ENCODE data around the gene CLASRP. TPM values are rescaled to one million over a fixed set of nuclear protein-coding genes. Genes with fewer than 3 reads are reported as not detected.

Gene CLASRP
- total and polyA plus RNA-seq, 4 donors: 11.6 to 97.3 (median 47.8) TPM

DNA sequence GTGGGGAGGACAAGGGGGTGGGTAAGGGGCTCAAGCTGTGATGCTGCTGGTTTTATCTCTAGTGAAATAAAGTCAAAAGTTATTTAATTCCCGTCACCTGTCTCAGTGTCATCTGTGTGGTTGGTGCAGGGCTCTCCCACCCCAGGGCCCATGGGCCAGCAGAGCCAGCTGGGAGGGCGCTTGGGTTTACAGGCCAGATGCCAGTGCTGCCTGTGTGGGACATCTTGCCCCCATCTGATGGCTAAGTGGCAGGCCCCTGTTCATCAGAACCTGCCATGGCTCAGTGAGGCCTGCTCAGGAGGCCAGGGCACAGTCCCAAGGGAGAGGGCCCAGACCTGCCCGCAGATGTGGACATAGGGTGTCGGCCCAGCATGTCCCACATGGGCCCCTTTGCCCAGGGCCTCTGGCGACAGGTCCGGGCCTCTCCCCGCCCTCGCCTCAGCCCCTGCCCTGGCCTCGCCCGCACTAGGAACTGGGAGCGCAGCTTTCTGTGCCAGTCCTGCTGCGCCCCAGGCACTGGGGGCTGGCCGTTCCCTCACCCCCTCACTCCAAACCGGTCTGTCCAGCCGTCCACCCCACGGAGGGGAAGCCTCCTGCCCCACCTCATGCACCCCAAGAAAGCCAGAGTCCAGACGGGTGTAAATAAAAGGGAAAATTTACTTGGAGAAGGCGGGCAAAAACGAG lies 32.2 kb downstream of the CLASRP start:
- 95% methylated on average over 14 of the region's 19 CpGs for WGBS (ENCODE audit: insufficient coverage)
- no peak overlapping the region for H3K4me3 ChIP-seq (ENCODE audit: low read depth, low read length)
- H3K4me1 ChIP-seq (ENCODE audit: control insufficient read depth, insufficient read depth, low read length): peaks cover 12% of the 10 kb centered on the region
- H3K27me3 ChIP-seq (ENCODE audit: control insufficient read depth, insufficient read depth, low read length): peaks cover 7% of the 10 kb centered on the region
- no peak overlapping the region for H3K27ac ChIP-seq (ENCODE audit: low read depth, low read length)
- peaks cover 68% of the 10 kb centered on the region for H3K36me3 ChIP-seq (ENCODE audit: control insufficient read depth, insufficient read depth, low read length)
- DNase-seq (ENCODE audit: low read depth in 4 of 6, low spot score in 6 of 6): no peak
- no peaks in the 10 kb centered on the region for H3K9me3 ChIP-seq (ENCODE audit: control insufficient read depth, insufficient read depth, low read length)

DNA sequence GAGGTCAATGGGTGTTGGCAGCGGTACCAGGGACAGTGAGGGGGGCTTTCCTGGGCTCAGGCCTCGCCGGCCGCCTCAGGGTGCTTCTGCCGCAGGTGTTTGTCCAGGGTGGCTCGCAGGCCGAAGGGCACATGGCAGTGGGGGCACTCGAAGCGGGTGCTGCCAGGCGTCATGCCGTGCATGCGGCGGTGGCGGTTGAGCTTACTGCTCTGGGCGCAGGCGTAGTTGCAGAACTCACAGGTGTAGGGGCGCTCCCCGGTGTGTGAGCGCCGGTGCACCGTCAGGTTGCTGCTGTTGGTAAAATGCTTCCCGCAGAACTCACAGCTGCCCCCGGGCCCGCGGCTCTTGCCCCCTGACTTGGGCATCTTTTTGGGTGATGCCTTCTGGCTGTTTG lies 32.7 kb downstream of the CLASRP start:
- H3K36me3 ChIP-seq (ENCODE audit: control insufficient read depth, insufficient read depth, low read length): peaks cover 65% of the 10 kb centered on the region
- peaks cover 9% of the 10 kb centered on the region for H3K27me3 ChIP-seq (ENCODE audit: control insufficient read depth, insufficient read depth, low read length)
- no peak overlapping the region for H3K4me3 ChIP-seq (ENCODE audit: low read depth, low read length)

DNA sequence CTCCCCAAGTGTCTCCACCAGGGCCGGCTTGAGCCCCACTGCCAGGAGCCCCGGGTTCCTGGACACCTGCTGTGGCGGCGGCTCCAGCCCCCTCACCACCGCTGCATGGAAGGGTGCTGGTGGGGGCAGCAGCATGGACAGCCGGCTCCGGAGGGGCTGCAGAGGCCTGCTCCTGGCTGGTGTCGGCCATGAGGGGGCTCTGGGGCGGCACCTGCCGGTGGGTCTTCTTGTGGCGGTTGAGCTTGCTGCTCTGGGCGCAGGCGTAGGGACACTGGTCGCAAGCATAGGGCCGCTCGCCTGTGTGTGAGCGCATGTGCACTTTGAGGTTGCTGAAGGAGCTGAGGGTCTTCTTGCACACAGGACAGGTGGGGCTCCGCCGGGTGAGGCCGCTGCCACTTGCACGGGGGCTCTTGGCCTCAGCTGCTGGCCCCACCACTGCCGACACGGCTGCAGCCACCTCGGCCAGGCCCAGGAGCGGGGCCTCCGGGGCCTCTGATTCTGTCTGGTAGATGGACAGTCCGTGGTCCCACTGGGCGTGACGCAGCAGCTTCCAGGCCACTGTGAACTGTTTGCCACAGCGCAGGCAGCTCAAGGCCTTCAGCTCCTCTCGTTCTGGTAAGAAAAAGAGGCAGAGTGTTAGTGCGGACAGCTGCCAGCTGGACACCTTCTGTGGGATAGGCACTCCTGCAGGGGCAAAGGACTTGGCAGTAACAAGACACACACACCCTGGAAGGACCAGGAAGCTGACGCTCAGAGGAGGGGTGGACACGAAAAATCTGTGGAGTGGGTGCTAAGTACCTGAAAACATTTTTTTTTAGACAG lies 33.3 kb downstream of the CLASRP start:
- WGBS (ENCODE audit: insufficient coverage): 86% methylated on average over 33 of the region's 34 CpGs
- no peak for DNase-seq (ENCODE audit: low read depth in 4 of 6, low spot score in 6 of 6)
- peaks cover 59% of the 10 kb centered on the region for H3K36me3 ChIP-seq (ENCODE audit: control insufficient read depth, insufficient read depth, low read length)
- H3K27me3 ChIP-seq (ENCODE audit: control insufficient read depth, insufficient read depth, low read length): peaks cover 14% of the 10 kb centered on the region
- H3K9me3 ChIP-seq (ENCODE audit: control insufficient read depth, insufficient read depth, low read length): no peaks in the 10 kb centered on the region
- no peak overlapping the region for H3K27ac ChIP-seq (ENCODE audit: low read depth, low read length)
- no peak overlapping the region for H3K4me3 ChIP-seq (ENCODE audit: low read depth, low read length)
- H3K4me1 ChIP-seq (ENCODE audit: control insufficient read depth, insufficient read depth, low read length): peaks cover 16% of the 10 kb centered on the region

More for the DNA sequence above, 32.7 kb downstream of the CLASRP start:
- peaks cover 14% of the 10 kb centered on the region for H3K4me1 ChIP-seq (ENCODE audit: control insufficient read depth, insufficient read depth, low read length)
- no peak for DNase-seq (ENCODE audit: low read depth in 4 of 6, low spot score in 6 of 6)
- no peak overlapping the region for H3K27ac ChIP-seq (ENCODE audit: low read depth, low read length)
- 94% methylated on average over 25 of the region's 25 CpGs for WGBS (ENCODE audit: insufficient coverage)
- H3K9me3 ChIP-seq (ENCODE audit: control insufficient read depth, insufficient read depth, low read length): no peaks in the 10 kb centered on the region

DNA sequence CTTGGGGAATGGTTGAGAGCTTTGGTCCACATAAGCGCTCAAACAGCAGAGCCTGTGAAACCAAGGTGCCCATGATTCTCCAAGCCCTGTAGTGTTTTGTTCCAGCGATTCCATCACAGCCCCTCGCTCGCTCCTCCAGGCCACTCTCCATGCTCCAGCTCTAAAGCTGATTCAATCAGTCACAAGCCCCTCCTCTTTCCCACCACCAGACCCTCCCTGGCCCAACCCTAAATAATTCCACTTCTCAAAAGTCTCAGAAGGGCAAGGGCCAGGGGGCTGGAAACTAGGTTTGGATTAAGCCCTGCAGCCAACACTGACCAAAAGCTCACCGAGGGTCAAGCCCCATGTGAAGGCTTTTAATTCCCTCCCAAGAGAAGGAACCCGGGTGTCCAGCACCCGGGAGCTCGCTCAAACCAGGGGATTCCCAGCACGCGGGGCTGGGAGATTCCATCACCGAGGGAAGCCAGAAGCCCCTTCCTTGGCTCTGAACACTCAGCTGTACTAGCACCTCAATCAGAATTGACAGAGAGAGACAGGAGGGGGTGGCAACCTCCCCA lies 36.0 kb downstream of the CLASRP start:
- Histone ChIP-seq H3K27me3 (ENCODE audit: control insufficient read depth, insufficient read depth, low read length) (peaks cover 14% of the 10 kb centered on the region), H3K4me3 (ENCODE audit: low read depth, low read length) (no peak overlapping the region), H3K9me3 (ENCODE audit: control insufficient read depth, insufficient read depth, low read length) (no peaks in the 10 kb centered on the region), H3K36me3 (ENCODE audit: control insufficient read depth, insufficient read depth, low read length) (peaks cover 33% of the 10 kb centered on the region), H3K4me1 (ENCODE audit: control insufficient read depth, insufficient read depth, low read length) (peaks cover 24% of the 10 kb centered on the region), H3K27ac (ENCODE audit: low read depth, low read length) (no peak overlapping the region)
- DNase-seq (ENCODE audit: low read depth in 4 of 6, low spot score in 6 of 6): no peak
- WGBS (ENCODE audit: insufficient coverage): 60% methylated on average over 5 of the region's 11 CpGs

DNA sequence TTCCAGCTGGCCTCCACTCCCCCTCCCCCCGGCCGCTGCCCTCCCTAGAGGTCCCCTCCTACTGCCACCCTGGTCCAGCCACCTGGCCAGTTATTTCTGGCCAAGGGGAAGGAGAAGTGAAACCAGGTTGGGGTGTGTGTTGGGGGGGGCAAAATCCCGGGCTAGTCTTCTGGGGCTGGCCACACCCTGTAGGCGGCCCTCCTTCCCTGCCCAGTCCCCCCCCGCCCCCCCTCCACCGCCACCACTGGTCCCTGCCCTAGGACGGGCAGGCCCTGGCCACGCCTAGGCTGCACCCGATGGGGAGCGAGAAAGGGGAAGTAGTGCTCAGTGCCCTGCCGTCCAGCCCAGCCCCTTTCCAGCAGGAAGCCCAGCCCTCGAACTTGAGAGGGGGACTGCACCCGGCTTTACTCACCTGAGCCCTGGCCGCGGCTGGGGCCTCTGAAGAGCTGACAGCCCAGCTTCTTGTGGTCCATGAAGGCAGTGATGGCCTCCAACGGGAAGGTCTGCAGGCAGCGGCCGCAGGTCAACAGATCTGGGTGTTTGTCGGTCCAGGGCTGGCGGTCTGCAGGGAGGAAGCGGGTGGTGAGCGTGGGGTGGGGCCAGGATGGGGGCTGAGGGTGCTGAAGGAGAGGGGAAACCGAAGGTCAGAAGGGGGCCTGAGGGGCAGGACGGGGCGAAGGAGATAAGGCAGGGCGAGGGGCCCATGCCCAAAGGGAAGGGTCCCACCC lies 36.6 kb downstream of the CLASRP start:
- WGBS (ENCODE audit: insufficient coverage): 12% methylated on average over 20 of the region's 26 CpGs
- no peak overlapping the region for H3K27ac ChIP-seq (ENCODE audit: low read depth, low read length)

DNA sequence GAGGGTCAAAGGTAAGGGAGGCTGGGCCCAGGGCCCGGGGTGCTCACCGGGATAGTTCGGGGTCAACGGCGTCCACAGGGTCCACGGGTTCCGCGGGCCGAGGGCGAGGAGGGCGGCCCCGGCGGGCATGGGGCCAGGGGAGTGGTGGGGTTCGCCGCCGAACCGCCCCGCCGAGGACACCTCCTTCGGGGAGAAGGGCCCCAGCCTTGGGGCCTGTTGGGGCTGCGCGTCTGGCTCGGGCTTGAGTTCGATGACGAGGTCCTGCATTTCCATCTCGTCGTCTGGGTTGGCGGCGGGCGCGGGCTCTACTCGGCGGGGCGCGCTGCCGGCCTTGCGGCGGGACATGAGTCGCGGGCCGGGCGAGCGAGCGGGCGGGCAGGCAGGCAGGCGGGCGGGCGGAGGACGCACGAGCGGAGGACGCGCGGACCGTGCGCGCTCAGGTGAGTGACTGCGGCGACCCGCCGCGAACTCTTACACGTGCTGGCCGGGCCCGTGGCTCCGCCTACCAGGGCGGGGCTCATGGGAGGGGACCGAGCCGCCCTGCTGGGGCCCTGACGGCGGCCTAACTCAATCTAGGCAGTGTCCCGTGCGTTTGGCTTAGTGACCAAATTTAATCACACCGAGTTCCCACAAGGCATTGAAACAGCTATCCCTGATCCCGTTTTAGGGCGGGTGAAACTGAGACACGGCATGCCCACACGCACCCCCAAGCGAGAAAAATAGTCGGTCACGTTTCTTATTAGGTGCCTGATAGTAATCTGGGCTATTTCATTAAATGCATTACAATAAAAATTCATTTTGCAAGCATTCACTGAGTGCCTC lies 37.4 kb downstream of the CLASRP start, which contains the start of gene ZNF296:
TSS of gene ZNF296 (minus strand) at position 450 of the 822 bp plus-strand sequence. CDS start at position 345, 105 bp downstream.
- Histone ChIP-seq H3K27ac (ENCODE audit: low read depth, low read length) (no peak within 1 kb of the TSS), H3K4me1 (ENCODE audit: control insufficient read depth, insufficient read depth, low read length) (peaks cover 32% of the 10 kb centered on the region), H3K36me3 (ENCODE audit: control insufficient read depth, insufficient read depth, low read length) (peaks cover 23% of the 10 kb centered on the region), H3K4me3 (ENCODE audit: low read depth, low read length) (peak within 1 kb of the TSS; percentile 18), H3K9me3 (ENCODE audit: control insufficient read depth, insufficient read depth, low read length) (no peaks in the 10 kb centered on the region), H3K27me3 (ENCODE audit: control insufficient read depth, insufficient read depth, low read length) (peaks cover 14% of the 10 kb centered on the region)
- peak in 2 of 6 donors; percentile 34 to 38 for DNase-seq (ENCODE audit: low read depth in 4 of 6, low spot score in 6 of 6)
- under 1% methylated on average over 75 of the region's 81 CpGs for WGBS (ENCODE audit: insufficient coverage)

More for the DNA sequence above, 36.6 kb downstream of the CLASRP start:
- Histone ChIP-seq H3K36me3 (ENCODE audit: control insufficient read depth, insufficient read depth, low read length) (peaks cover 26% of the 10 kb centered on the region), H3K4me3 (ENCODE audit: low read depth, low read length) (no peak overlapping the region), H3K4me1 (ENCODE audit: control insufficient read depth, insufficient read depth, low read length) (peaks cover 30% of the 10 kb centered on the region), H3K9me3 (ENCODE audit: control insufficient read depth, insufficient read depth, low read length) (no peaks in the 10 kb centered on the region), H3K27me3 (ENCODE audit: control insufficient read depth, insufficient read depth, low read length) (peaks cover 14% of the 10 kb centered on the region)
- DNase-seq (ENCODE audit: low read depth in 4 of 6, low spot score in 6 of 6): no peak

DNA sequence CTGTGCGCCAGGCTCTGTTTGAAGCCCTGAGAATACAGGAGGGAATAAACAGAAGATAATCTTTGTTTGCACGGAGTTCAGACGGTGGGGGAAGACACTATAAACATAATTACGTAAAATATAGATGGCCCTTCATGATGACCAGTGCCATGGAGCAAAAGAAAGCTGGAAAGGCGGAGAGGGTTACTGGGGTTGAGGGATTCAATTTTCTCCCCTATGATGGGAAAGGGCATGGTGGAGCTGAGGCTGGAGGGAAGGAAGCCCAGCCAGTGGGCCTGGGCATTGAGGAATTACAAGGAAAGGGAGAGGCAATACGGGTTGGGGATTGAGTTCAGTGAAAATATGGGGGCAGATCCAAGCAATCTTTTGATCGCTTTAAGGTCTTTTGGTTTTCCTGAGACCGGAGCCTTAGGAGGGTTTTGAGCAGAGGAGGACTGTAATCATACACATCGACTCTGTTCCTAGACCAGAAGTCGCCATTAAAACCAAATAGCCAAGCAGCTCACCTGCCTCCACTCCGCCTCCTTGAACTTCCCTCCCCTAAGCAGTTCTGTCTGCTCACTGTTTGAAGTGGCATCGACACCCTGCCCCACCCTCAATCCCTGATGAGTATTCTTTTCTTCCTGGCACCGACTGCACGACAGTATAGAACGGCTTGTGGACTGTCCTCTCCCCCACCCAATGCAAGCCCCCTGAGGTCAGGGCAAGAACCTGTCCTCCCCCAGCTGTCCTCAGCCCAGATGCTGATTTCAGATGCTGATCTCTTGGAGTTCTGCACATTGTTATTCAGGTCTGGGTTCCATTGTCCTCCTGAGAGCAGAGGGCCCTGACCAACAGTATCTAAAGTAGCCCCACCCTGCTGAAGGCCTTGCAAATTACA lies 38.2 kb downstream of the CLASRP start:
- no peaks in the 10 kb centered on the region for H3K9me3 ChIP-seq (ENCODE audit: control insufficient read depth, insufficient read depth, low read length)
- peaks cover 23% of the 10 kb centered on the region for H3K36me3 ChIP-seq (ENCODE audit: control insufficient read depth, insufficient read depth, low read length)
- no peak overlapping the region for H3K27ac ChIP-seq (ENCODE audit: low read depth, low read length)
- 64% methylated on average over 11 of the region's 15 CpGs for WGBS (ENCODE audit: insufficient coverage)
- H3K4me3 ChIP-seq (ENCODE audit: low read depth, low read length): no peak overlapping the region
- DNase-seq (ENCODE audit: low read depth in 4 of 6, low spot score in 6 of 6): no peak
- H3K4me1 ChIP-seq (ENCODE audit: control insufficient read depth, insufficient read depth, low read length): peaks cover 32% of the 10 kb centered on the region
- H3K27me3 ChIP-seq (ENCODE audit: control insufficient read depth, insufficient read depth, low read length): peaks cover 14% of the 10 kb centered on the region

DNA sequence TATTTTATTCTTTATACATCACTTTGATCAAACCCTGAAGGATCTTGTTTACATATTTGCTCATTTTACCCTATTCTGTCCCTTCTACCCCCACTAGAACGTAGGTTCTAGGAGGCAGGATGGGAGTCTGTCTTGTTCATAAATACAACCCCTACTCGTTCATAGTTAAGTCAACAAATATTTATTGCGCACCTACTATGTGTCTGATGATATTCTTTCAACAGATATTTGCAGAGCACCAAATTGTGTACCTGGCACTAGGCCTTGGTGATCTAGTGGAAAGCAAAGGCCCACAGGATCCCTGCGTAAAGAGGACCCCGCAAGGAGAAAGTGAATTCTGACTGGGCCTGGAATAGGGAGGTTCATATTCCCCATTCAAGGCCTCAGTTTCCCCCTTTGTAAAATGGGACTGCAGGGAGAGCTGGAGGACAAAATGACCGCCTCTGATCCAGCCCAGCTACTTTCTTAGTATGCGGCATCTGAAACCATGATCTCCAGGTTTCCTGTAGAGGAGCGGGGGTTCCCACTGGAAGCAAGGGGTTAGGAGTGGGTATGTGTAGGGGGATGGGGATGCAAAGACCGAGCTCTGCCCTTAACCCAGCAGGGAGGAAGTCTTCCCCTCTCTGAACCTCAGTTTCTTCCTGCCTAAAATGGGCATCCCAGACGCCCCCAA lies 39.7 kb downstream of the CLASRP start:
- Histone ChIP-seq H3K4me3 (ENCODE audit: low read depth, low read length) (peak overlapping the region; percentile 84), H3K27ac (ENCODE audit: low read depth, low read length) (no peak overlapping the region)
- WGBS (ENCODE audit: insufficient coverage): 53% methylated on average over 5 of the region's 10 CpGs

More for the DNA sequence above, 39.7 kb downstream of the CLASRP start:
- H3K36me3 ChIP-seq (ENCODE audit: control insufficient read depth, insufficient read depth, low read length): peaks cover 23% of the 10 kb centered on the region
- H3K27me3 ChIP-seq (ENCODE audit: control insufficient read depth, insufficient read depth, low read length): peaks cover 14% of the 10 kb centered on the region
- H3K9me3 ChIP-seq (ENCODE audit: control insufficient read depth, insufficient read depth, low read length): no peaks in the 10 kb centered on the region
- H3K4me1 ChIP-seq (ENCODE audit: control insufficient read depth, insufficient read depth, low read length): peaks cover 32% of the 10 kb centered on the region
- no peak for DNase-seq (ENCODE audit: low read depth in 4 of 6, low spot score in 6 of 6)
